HepG2 (cell line): Measurements from ENCODE around the gene RPS6KC1. TPM values are rescaled to one million over a fixed set of nuclear protein-coding genes. Genes with fewer than 3 reads are reported as not detected.
A peak's percentile ranks its signal among the peaks of the same experiment; 100 is the strongest.

ENCODE experiments used
- CCDC6 ChIP-seq: sonication (generic); formaldehyde crosslinking; IDR thresholded peaks from 2 replicates; pipeline ENCODE4 v1.8.1; 2022; ENCODE audit warnings: mild to moderate bottlenecking, missing genetic modification reagents, moderate library complexity
- CENPX ChIP-seq: sonication (generic); formaldehyde crosslinking; IDR thresholded peaks from 2 replicates; pipeline ENCODE4 v1.9.0; 2021; ENCODE audit warnings: mild to moderate bottlenecking, missing genetic modification reagents, moderate library complexity
- FOSL2 ChIP-seq: sonication (generic); formaldehyde crosslinking; IDR thresholded peaks from 2 replicates; pipeline ENCODE4 v1.4.0; 2020; ENCODE audit warnings: missing genetic modification reagents
- FUBP1 ChIP-seq: sonication (generic); formaldehyde crosslinking; IDR thresholded peaks from 2 replicates; pipeline ENCODE4 v1.5.1; 2020; ENCODE audit warnings: missing genetic modification reagents, mild to moderate bottlenecking, borderline replicate concordance
- KAT2B ChIP-seq: fragments of 150-350 bp; IDR thresholded peaks from 2 replicates; pipeline ENCODE4 v1.6.1; 2014; ENCODE audit warnings: low read depth, low read length, borderline replicate concordance
- KLF9 ChIP-seq: IDR thresholded peaks from 2 replicates; pipeline ENCODE4 v1.6.1; 2016; ENCODE audit warnings: low read depth
- MATR3 ChIP-seq: sonication (generic); formaldehyde crosslinking; IDR thresholded peaks from 2 replicates; pipeline ENCODE4 v1.4.0; 2020; ENCODE audit warnings: missing genetic modification reagents
- TERF1 ChIP-seq: sonication (generic); formaldehyde crosslinking; IDR thresholded peaks from 2 replicates; pipeline ENCODE4 v1.8.0; 2022; ENCODE audit warnings: mild to moderate bottlenecking, missing genetic modification reagents, moderate library complexity
- ZNF75D ChIP-seq: sonication (generic); formaldehyde crosslinking; IDR thresholded peaks from 2 replicates; pipeline ENCODE4 v1.8.1; 2023; ENCODE audit warnings: missing genetic modification reagents, mild to moderate bottlenecking, borderline replicate concordance
- polyA plus RNA-seq, 8 experiments: library from polyadenylated mRNA; depleted of rRNA in 3 of 8; stranded (reverse) in 7 of 8; unstranded in 1 of 8; fragments of >200 nt; fragmentation: Illumina TruSeq in 4 of 8; extraction: Trizol in 4 of 8; gene quantifications; 2 replicates each; pipeline versions ENCODE4 v1.2.1 to v1.2.3, GENCODE V29; 2011 to 2016; ENCODE audit warnings: low read depth in 4 of 8, missing spikeins in 1 of 8, mixed read lengths in 1 of 8; ENCODE audit not compliant: insufficient read depth in 1 of 8
- total RNA-seq, 5 experiments: library from RNA; depleted of rRNA; stranded (reverse); fragments of >200 nt; fragmentation: Illumina TruSeq; extraction: Trizol; gene quantifications; 2 replicates each; pipeline ENCODE4 v1.2.3, GENCODE V29; 2016; ENCODE audit warnings: low read depth in 1 of 5
- TF ChIP-seq, protein P1 (sequence below): sonication (generic); formaldehyde crosslinking; IDR thresholded peaks from 2 replicates; pipeline ENCODE4 v1.4.0; 2020; ENCODE audit warnings: missing genetic modification reagents
- TF ChIP-seq, protein P2 (sequence below): sonication (generic); formaldehyde crosslinking; IDR thresholded peaks from 2 replicates; pipeline ENCODE4 v1.8.1; 2023; ENCODE audit warnings: missing genetic modification reagents, mild to moderate bottlenecking, borderline replicate concordance

RPS6KC1 gene
- total and polyA plus RNA-seq, 2 of the 13 experiments (the other 11 are each of a cell fraction or from before 2014, with no cell fraction given), result 11.0 to 25.2 TPM

DNA sequence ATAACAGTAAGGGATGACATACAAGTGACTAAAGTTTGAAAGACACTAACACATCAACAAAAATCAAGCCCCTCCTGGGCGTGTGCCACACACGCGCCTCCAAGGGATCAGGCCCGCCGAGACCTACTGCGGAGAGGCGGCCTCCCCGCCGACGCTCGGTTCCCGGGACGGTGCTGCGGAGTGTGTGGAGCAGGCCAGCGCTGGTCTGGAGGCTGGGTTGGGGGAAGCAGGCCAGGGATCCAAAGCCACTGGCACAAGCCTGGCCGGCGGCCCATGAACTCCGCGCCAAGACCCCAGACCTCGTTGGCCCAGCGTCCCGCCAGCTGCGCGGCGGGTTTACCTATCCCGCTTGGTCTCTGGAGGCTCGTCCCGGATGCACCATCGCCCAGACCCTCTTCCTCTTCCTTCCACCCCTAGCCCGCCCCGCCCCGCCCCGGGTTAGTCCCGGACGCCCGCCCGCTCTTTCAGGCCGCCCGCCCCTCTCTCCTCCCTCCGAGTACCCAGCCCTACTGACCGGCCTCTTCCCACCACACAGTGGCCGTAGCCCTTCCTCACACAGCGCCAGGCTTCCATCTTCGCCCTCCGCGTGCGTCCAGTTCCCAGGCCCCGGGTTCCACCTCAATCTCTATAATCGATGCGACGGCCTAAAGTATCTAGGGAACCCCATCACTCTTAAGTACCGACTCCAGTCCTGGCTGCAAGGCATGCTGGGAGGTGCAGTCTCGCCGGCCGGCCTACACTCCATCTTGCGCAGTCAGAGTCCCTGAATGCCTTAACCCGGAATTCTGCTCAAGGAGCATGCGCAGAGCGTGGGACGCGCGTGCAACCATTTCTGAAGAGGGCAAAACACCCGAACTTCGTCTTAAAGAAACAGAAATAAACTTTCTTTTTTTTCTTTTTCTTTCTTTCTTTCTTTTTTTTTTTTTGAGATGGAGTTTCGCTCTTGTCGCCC lies 35.7 kb upstream of the RPS6KC1 start, which contains the start of gene ANGEL2 (continued):
- TF ChIP-seq CENPX (no peak), KAT2B (no peak), KLF9 (CRISPR knock-in tag) (no peak), ZNF75D (CRISPR knock-in tag) (no peak), MATR3 (CRISPR knock-in tag) (no peak), CCDC6 (no peak), FUBP1 (CRISPR knock-in tag) (no peak), TERF1 (CRISPR knock-in tag) (peak; percentile 54; the same call in 1 of the 2 replicates), FOSL2 (CRISPR knock-in tag) (peak; percentile 39)
- TF ChIP-seq, protein P1, sequence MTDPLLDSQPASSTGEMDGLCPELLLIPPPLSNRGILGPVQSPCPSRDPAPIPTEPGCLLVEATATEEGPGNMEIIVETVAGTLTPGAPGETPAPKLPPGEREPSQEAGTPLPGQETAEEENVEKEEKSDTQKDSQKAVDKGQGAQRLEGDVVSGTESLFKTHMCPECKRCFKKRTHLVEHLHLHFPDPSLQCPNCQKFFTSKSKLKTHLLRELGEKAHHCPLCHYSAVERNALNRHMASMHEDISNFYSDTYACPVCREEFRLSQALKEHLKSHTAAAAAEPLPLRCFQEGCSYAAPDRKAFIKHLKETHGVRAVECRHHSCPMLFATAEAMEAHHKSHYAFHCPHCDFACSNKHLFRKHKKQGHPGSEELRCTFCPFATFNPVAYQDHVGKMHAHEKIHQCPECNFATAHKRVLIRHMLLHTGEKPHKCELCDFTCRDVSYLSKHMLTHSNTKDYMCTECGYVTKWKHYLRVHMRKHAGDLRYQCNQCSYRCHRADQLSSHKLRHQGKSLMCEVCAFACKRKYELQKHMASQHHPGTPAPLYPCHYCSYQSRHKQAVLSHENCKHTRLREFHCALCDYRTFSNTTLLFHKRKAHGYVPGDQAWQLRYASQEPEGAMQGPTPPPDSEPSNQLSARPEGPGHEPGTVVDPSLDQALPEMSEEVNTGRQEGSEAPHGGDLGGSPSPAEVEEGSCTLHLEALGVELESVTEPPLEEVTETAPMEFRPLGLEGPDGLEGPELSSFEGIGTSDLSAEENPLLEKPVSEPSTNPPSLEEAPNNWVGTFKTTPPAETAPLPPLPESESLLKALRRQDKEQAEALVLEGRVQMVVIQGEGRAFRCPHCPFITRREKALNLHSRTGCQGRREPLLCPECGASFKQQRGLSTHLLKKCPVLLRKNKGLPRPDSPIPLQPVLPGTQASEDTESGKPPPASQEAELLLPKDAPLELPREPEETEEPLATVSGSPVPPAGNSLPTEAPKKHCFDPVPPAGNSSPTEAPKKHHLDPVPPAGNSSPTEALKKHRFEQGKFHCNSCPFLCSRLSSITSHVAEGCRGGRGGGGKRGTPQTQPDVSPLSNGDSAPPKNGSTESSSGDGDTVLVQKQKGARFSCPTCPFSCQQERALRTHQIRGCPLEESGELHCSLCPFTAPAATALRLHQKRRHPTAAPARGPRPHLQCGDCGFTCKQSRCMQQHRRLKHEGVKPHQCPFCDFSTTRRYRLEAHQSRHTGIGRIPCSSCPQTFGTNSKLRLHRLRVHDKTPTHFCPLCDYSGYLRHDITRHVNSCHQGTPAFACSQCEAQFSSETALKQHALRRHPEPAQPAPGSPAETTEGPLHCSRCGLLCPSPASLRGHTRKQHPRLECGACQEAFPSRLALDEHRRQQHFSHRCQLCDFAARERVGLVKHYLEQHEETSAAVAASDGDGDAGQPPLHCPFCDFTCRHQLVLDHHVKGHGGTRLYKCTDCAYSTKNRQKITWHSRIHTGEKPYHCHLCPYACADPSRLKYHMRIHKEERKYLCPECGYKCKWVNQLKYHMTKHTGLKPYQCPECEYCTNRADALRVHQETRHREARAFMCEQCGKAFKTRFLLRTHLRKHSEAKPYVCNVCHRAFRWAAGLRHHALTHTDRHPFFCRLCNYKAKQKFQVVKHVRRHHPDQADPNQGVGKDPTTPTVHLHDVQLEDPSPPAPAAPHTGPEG, result peak; percentile 80
- TF ChIP-seq, protein P2, sequence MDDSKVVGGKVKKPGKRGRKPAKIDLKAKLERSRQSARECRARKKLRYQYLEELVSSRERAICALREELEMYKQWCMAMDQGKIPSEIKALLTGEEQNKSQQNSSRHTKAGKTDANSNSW, result 0 out of 2 replicates have a peak, but pooled peaks have one; percentile 79
